ENCODE results near the gene BSCL2.

Gene BSCL2

DNA sequence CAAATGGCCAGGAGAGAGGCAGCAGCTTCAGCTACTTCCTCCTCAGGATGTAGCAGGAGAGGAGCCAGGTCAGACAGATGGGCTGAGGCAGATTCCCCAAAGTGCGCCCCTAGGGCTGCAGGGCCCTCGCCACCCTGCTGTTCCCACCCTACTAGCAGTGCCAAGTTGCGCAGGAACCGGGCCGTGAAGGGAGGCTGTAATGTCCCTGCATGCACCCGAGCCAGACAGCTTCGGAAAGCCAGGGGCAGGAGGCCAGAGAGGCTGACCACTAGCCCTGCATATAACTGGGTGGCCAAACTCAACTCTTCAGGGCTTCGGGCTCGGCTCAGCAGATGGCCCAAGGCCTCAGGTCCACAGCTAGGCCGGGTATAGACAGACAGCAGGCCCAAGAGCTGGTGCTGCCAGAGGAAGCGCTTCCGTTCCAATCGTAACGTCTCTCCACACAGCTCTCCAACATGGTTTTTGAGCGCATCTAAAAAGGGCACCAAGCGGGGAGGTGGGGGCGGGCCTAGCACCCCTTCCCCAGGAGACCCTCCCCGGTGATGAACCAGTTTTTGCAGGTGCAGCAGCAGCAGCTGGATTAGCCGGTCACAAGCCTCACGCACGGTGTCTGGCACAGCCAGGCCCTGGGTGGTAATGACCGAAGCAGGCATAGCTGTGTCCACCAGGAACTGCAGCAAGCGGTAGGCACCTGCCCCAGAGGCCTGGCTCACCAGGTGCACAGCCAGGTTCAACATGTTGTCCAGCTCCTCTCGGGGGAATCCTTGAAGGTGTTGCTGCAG is 58.8 kb downstream of the BSCL2 start:
- Histone ChIP-seq H3K79me2 (ENCODE audit: low read length) (peaks cover 61% of the 10 kb centered on the region), H4K20me1 (ENCODE audit: insufficient read depth, low read length) (no peaks in the 10 kb centered on the region), H3K27ac (ENCODE audit: low read length) (no peak overlapping the region), H3K9ac (ENCODE audit: low read length) (no peak overlapping the region), H3K4me3 (ENCODE audit: low read length) (no peak overlapping the region), H3K4me1 (ENCODE audit: low read length) (peaks cover 20% of the 10 kb centered on the region), H2AFZ (ENCODE audit: low read depth, low read length) (no peak overlapping the region), H3K36me3 (replicated peaks; ENCODE audit: low read depth, low read length) (peaks cover 22% of the 10 kb centered on the region), H3K27me3 (ENCODE audit: low read depth, low read length) (no peaks in the 10 kb centered on the region), H3K4me2 (ENCODE audit: low read length) (no peak overlapping the region), H3K9me3 (ENCODE audit: insufficient read depth, low read length) (no peaks in the 10 kb centered on the region)
- TF ChIP-seq EZH2phosphoT487 (IDR thresholded peaks at IDR 0.05; ENCODE audit: low read depth), result no peak
- TF ChIP-seq, protein P1, sequence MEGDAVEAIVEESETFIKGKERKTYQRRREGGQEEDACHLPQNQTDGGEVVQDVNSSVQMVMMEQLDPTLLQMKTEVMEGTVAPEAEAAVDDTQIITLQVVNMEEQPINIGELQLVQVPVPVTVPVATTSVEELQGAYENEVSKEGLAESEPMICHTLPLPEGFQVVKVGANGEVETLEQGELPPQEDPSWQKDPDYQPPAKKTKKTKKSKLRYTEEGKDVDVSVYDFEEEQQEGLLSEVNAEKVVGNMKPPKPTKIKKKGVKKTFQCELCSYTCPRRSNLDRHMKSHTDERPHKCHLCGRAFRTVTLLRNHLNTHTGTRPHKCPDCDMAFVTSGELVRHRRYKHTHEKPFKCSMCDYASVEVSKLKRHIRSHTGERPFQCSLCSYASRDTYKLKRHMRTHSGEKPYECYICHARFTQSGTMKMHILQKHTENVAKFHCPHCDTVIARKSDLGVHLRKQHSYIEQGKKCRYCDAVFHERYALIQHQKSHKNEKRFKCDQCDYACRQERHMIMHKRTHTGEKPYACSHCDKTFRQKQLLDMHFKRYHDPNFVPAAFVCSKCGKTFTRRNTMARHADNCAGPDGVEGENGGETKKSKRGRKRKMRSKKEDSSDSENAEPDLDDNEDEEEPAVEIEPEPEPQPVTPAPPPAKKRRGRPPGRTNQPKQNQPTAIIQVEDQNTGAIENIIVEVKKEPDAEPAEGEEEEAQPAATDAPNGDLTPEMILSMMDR (IDR thresholded peaks at IDR 0.05; ENCODE audit: low read depth, low read length), result no peak

DNA sequence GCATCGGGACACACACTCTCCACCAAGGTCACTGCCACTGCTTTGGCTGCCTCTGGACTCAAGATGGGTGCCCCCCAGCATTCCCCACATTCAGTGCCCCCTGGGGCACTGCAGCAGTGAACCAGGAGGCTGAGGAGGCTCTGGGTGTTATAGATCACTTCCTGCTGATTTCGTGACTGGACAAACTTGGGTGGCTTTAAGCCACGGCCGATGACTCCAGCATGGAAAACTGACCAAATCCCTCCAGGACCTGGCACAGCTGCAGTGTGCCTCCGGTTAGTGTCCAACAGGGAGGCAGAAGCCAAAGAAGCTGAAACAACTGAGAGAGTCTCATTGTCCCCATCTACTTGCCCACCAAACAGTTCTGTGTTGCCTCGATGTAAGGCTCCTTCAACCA is 59.6 kb downstream of the BSCL2 start:
- TF ChIP-seq, protein P1 (IDR thresholded peaks at IDR 0.05; ENCODE audit: low read depth, low read length), result no peak
- no peak for TF ChIP-seq EZH2phosphoT487 (IDR thresholded peaks at IDR 0.05; ENCODE audit: low read depth)
- Histone ChIP-seq H3K4me3 (ENCODE audit: low read length) (no peak overlapping the region), H3K36me3 (replicated peaks; ENCODE audit: low read depth, low read length) (peaks cover 27% of the 10 kb centered on the region), H4K20me1 (ENCODE audit: insufficient read depth, low read length) (no peaks in the 10 kb centered on the region), H2AFZ (ENCODE audit: low read depth, low read length) (no peak overlapping the region), H3K27ac (ENCODE audit: low read length) (no peak overlapping the region), H3K4me2 (ENCODE audit: low read length) (no peak overlapping the region), H3K27me3 (ENCODE audit: low read depth, low read length) (no peaks in the 10 kb centered on the region), H3K9me3 (ENCODE audit: insufficient read depth, low read length) (no peaks in the 10 kb centered on the region), H3K4me1 (ENCODE audit: low read length) (peaks cover 20% of the 10 kb centered on the region), H3K9ac (ENCODE audit: low read length) (no peak overlapping the region), H3K79me2 (ENCODE audit: low read length) (peaks cover 63% of the 10 kb centered on the region)

DNA sequence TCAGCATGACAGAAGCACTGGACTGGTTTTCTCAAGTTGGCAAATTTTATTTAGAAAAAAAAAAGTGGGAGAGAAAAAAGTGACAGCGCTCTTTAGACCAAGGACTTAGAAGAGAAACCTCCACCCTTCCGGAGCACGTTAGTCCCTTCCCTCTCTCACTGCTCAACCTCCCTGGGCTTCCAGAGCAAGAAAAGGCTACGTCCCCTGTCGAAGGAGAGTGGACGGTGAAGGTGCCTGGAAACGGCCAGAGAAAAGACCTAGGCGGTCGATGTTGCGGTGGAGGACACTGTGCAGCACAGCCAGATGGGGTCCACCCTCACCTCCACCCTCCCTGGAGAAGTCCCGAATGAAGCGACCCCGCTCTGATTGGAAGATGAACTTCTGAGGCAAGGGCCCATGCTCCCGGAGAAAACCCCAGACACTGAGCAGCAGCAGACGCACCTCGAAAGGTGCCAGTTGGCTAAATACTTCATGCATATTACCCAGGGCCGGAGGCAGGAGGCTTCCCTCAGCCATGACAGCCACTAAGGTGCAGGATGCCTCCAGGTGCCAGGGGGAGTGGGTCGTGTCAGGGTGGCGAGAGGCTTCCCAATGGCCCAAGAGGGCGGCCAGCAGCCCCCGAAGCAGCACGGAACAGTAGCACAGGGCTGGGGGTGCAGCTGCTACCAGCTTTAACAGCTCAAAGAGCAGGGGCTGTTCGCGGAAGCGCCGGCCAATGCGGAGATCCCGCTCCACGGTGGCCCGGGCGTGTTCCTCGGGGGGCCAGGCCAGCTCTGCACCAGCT is 60.2 kb downstream of the BSCL2 start:
- Histone ChIP-seq H2AFZ (ENCODE audit: low read depth, low read length) (no peak overlapping the region), H3K4me1 (ENCODE audit: low read length) (peaks cover 15% of the 10 kb centered on the region), H3K9ac (ENCODE audit: low read length) (no peak overlapping the region), H3K4me2 (ENCODE audit: low read length) (peak overlapping the region; percentile 51), H3K4me3 (ENCODE audit: low read length) (peak overlapping the region; percentile 44), H3K36me3 (replicated peaks; ENCODE audit: low read depth, low read length) (peaks cover 28% of the 10 kb centered on the region), H3K79me2 (ENCODE audit: low read length) (peaks cover 63% of the 10 kb centered on the region), H4K20me1 (ENCODE audit: insufficient read depth, low read length) (no peaks in the 10 kb centered on the region), H3K9me3 (ENCODE audit: insufficient read depth, low read length) (no peaks in the 10 kb centered on the region), H3K27ac (ENCODE audit: low read length) (no peak overlapping the region), H3K27me3 (ENCODE audit: low read depth, low read length) (no peaks in the 10 kb centered on the region)
- TF ChIP-seq EZH2phosphoT487 (IDR thresholded peaks at IDR 0.05; ENCODE audit: low read depth), result no peak
- TF ChIP-seq, protein P1 (IDR thresholded peaks at IDR 0.05; ENCODE audit: low read depth, low read length), result no peak
